GM12874 (cell line): Measurements from ENCODE around the gene DDX43.

ENCODE experiments used
- CTCF ChIP-seq: IDR thresholded peaks from 2 replicates; pipeline ENCODE4 v1.5.1; 2011; ENCODE audit warnings: low read depth, mild to moderate bottlenecking, control low read depth, low read length, moderate library complexity; ENCODE audit not compliant: insufficient read depth

DDX43 gene

GRCh38 chr6:73391675-73392074 is 3.0 kb upstream of the DDX43 start:
- no peak for TF ChIP-seq CTCF

- no peak for TF ChIP-seq CTCF
Observed at GRCh38 chr6:73393278-73393677, 1.4 kb upstream of the DDX43 start.

GRCh38 chr6:73395875-73396274 is 1.2 kb downstream of the DDX43 start:
- TF ChIP-seq CTCF, result no peak

GRCh38 chr6:73400656-73401055 is 6.0 kb downstream of the DDX43 start:
- TF ChIP-seq CTCF, result no peak

- TF ChIP-seq CTCF, result no peak
Observed at GRCh38 chr6:73409395-73409794, 14.8 kb downstream of the DDX43 start.

GRCh38 chr6:73413102-73413501 is 18.5 kb downstream of the DDX43 start:
- TF ChIP-seq CTCF, result no peak

GRCh38 chr6:73418081-73418741 is 23.6 kb downstream of the DDX43 start:
- TF ChIP-seq CTCF, result no peak
